ENCODE measurements around the gene TRPM5. TPM values are rescaled to one million over a fixed set of nuclear protein-coding genes. Genes with fewer than 3 reads are reported as not detected.

TRPM5 gene
- total RNA-seq, 1 experiment from 2014 or later: 0.07 TPM

- ATAC-seq: no peak
- Mint-ChIP-seq H3K36me3 (no peaks in the 10 kb centered on the region), H3K9me3 (no peaks in the 10 kb centered on the region), H3K27me3 (ENCODE audit: low read depth) (peaks cover 39% of the 10 kb centered on the region), H3K4me3 (no peak overlapping the region), H3K27ac (no peak overlapping the region), H3K4me1 (no peaks in the 10 kb centered on the region)
- no peak for TF ChIP-seq SMAD4 (CRISPR knock-in tag; IDR thresholded peaks at IDR 0.05)
- ChIA-PET CTCF (interaction anchor here (1.2 to 2.0 kb wide), 3 partner anchors 67 to 267 kb away, joined by 5 to 7 read pairs (median 5); no protein-coding TSS in a partner anchor), POLR2A (no interaction called here)
- no peak for DNase-seq (ENCODE audit: low spot score)
Measured at GRCh38 chr11:2464451-2465165, 20.3 kb upstream of the TRPM5 start.

- Mint-ChIP-seq H3K27ac (no peak overlapping the region), H3K9me3 (no peaks in the 10 kb centered on the region), H3K4me1 (no peaks in the 10 kb centered on the region), H3K36me3 (no peaks in the 10 kb centered on the region), H3K27me3 (ENCODE audit: low read depth) (peaks cover 37% of the 10 kb centered on the region), H3K4me3 (no peak overlapping the region)
- ChIA-PET CTCF (no interaction called here), POLR2A (no interaction called here)
- no peak for ATAC-seq
- no peak for DNase-seq (ENCODE audit: low spot score)
- TF ChIP-seq OVOL2 (CRISPR knock-in tag; IDR thresholded peaks at IDR 0.05; ENCODE audit: borderline replicate concordance) (no peak), NFYB (CRISPR knock-in tag; conservative IDR thresholded peaks at IDR 0.05; ENCODE audit: low read depth) (no peak), ZNF425 (CRISPR knock-in tag; conservative IDR thresholded peaks at IDR 0.05) (no peak), AFF4 (CRISPR knock-in tag; IDR thresholded peaks at IDR 0.05; ENCODE audit: borderline replicate concordance) (no peak), ELF4 (CRISPR knock-in tag; IDR thresholded peaks at IDR 0.05; ENCODE audit: low read depth) (no peak), ZBTB43 (CRISPR knock-in tag; IDR thresholded peaks at IDR 0.05) (no peak), FOXP1 (CRISPR knock-in tag; IDR thresholded peaks at IDR 0.05; ENCODE audit: borderline replicate concordance) (no peak), ESRRA (CRISPR knock-in tag; IDR thresholded peaks at IDR 0.05; ENCODE audit: borderline replicate concordance) (no peak), GRHL2 (CRISPR knock-in tag; IDR thresholded peaks at IDR 0.05; ENCODE audit: insufficient replicate concordance, severe bottlenecking) (no peak), CREB1 (CRISPR knock-in tag; IDR thresholded peaks at IDR 0.05) (no peak), ZBTB21 (CRISPR knock-in tag; IDR thresholded peaks at IDR 0.05; ENCODE audit: borderline replicate concordance) (no peak), TEAD1 (CRISPR knock-in tag; IDR thresholded peaks at IDR 0.05) (no peak), HMGXB4 (CRISPR knock-in tag; IDR thresholded peaks at IDR 0.05) (no peak), STAT6 (CRISPR knock-in tag; conservative IDR thresholded peaks at IDR 0.05; ENCODE audit: low read depth) (no peak), NFATC4 (CRISPR knock-in tag; IDR thresholded peaks at IDR 0.05) (no peak), NR3C1 (CRISPR knock-in tag; conservative IDR thresholded peaks at IDR 0.05; ENCODE audit: low read depth) (no peak)
Measured at GRCh38 chr11:2463766-2464277, 19.5 kb upstream of the TRPM5 start.

Measured in WTC11 (cell line).